Hematopoietic multipotent progenitor cell treated with erythropoietin and hydrocortisone succinate and interleukin-3 and kit ligand, for 6 days (in vitro differentiated cells): ENCODE data around the gene USP34.
"Not testable (repeated sequence)": the region's sequence is repeated elsewhere in the genome, so short reads cannot be mapped to it uniquely, and the experiment has no call there.

Source experiments
- DNase-seq: peaks from one replicate; pipeline ENCODE4 v3.0.0-alpha.2; 2015

The USP34 gene

GRCh38 chr2:61470965-61471904 is at the start of gene USP34:
Gene USP34, minus strand, starts transcription at chr2:61471087. Its CDS starts 395 bp downstream, at chr2:61470692.
- DNase-seq: peak; percentile 97

GRCh38 chr2:61520261-61520660 is 49.4 kb upstream of the USP34 start:
- DNase-seq: no peak

DNA sequence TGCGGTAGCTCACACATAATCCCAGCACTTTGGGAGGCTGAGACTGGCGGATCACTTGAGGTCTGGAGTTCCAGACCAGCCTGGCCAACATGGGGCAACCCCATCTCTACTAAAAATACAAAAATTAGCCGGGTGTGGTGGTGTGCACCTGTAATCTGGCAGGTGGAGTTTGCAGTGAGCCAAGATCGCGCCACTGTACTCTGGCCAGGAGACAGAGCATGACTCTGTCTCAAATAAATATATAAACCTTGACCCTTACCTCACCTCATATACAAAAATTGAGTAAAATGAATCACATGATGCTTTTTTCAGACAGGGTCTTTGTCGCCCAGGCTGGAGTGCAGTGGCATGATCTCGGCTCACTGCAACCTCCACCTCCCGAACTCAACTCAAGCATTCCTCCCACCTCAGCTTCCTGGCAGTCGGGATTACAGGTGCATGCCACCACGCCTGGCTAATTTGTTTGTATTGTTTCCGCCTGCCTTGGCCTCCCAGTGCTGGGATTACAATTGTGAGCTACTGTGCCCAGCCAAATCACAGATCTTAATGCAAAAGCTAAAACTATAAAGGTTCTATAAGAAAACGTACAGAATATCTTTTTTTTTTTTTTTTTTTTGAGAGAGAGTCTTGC is 42.0 kb upstream of the USP34 start:
- no peak for DNase-seq

- DNase-seq: no peak
Measured at GRCh38 chr2:61510674-61511671, 40.1 kb upstream of the USP34 start.

- no peak for DNase-seq
Measured at GRCh38 chr2:61504949-61505348, 34.1 kb upstream of the USP34 start.

- DNase-seq: no peak
Measured at GRCh38 chr2:61499060-61499459, 28.2 kb upstream of the USP34 start.

DNA sequence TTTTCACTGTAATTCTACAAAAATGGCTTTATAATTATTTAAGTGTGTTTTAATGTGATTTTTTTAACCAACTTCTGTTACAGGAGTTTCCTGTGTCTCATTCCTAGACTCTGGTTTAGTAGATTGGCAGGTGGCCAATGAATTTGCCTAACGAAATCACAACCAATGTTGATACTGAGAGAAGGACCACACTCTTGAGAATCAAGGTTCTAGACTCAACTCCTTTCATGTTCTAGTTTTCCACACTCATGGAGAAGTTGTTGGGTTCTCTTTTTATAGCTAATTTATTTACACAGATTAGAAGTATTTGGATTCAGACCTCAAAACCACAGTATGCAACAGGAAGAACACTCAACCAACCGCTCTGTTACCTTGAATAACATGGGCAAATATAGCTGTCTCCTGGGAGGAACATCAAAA is 22.6 kb upstream of the USP34 start:
- peak; percentile 46 for DNase-seq

- no peak for DNase-seq
Measured at GRCh38 chr2:61492476-61492875, 21.6 kb upstream of the USP34 start.

DNA sequence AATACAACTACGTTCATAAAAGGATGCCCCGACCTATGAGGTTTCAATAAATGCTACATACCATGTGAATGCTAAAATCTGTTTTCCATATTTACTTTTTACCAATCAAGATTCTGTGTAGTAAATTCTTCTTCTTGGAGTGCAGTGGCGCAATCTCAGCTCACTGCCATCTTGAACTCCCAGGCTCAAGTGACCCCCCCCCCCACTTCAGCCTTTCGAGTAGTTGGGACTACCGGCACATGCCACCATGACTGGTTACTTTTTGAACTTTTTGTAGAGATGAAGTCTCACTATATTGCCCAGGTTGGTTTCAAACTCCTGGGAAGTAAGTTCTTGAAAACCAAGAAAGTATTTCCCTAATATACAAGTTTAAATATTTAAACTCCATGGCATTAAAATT is 14.4 kb upstream of the USP34 start:
- DNase-seq: no peak

- no peak for DNase-seq
Measured at GRCh38 chr2:61478086-61478485, 7.2 kb upstream of the USP34 start.

DNA sequence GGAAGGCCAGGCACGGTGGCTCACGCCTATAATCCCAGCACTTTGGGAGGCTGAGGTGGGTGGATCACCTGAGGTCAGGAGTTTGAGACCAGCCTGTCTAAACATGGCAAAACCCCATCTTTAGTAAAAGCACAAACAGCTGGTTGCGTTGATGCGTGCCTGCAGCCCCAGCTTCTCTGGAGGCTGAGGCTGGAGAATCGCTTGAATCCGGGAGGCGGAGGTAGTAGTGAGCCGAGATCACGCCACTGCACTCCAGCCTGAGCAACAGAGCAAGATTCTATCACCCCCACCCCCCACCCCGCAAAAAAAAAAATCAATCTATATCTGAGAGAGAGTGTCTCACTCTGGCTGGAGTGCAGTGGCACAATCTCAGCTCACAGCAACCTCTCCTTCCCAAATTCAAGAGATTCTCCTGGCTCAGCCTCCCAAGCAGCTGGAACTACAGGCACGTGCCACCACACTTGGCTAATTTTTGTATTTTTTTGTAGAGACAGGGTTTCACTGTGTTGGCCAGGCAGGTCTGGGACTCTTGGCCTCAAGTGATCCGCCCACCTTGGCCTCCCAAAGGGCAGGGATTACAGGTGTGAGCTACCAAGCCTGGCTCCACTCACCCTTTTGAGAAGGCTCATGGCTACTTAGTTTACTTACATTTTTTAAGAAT is 6.2 kb upstream of the USP34 start:
- not testable (repeated sequence) for DNase-seq

- DNase-seq: peak; percentile 76
Measured at GRCh38 chr2:61471905-61472805, 1.3 kb upstream of the USP34 start.

- peak; percentile 89 for DNase-seq
Measured at GRCh38 chr2:61470122-61470951, 550 bp downstream of the USP34 start.

DNA sequence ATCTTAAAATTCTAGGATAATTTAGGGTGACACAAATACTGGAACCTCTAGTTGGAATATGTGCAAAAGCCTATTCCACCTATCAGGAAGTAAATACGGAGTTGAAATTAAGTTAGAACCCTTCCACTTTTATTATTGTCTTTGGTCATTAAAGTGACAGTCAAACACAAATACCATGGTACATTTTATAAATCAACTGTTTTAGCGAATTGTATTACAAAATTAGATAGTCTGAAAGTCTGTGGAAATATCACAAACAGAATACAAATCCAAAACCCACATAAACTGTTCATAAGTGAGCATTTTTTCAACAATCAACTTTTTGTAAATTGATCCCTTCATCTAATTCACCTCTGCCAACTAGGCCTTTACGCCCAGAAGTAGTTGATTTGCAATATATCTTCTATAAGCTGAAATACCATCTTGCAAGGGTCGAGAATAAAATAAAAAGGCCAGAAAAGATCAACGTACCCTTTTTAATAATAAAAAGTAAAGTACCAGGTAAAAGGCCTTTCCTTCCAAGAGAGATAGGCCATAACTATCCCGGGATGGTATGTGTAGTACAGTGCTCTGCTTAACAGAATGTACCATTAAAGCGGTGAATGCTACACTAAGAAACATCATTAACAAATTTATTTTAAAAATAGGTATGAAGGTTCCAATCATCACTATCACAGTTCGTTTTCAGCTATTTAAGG is 1.3 kb downstream of the USP34 start:
- peak; percentile 33 for DNase-seq

GRCh38 chr2:61468231-61468630 is 2.7 kb downstream of the USP34 start:
- not testable (repeated sequence) for DNase-seq

GRCh38 chr2:61465045-61465444 is 5.8 kb downstream of the USP34 start:
- peak; percentile 39 for DNase-seq

DNA sequence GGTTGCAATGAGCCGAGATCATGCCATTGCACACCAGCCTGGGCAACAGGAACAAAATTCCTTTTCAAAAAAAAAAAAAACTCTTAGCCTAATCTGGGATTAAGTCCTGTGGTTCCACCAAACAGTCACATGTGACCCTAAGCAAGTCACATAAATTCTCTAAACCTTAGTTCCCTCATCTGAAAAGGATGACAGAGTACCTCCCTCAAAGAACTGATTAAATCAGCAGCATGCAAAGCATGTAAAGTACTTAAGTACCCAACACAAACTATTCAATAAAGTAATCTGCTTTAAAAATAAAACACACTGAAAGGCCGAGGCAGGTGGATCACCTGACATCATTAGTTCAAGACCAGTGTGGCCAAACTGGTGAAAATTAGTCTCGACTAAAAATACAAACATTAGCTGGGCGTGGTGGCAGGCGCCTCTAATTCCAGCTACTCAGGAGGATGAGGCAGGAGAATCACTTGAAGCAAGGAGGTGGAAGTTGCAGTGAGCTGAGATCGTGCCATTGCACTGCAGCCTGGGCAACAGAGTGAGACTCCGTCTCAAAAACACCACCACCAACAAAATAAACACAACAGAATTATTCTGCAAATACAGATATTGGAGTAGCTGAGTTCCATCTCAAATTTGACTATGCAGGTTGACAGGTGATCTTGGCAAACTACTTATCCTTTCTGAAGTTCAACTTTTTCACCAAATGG is 7.0 kb downstream of the USP34 start:
- peak; percentile 34 for DNase-seq

- DNase-seq: no peak
Measured at GRCh38 chr2:61461404-61461803, 9.5 kb downstream of the USP34 start.

GRCh38 chr2:61460163-61460562 is 10.7 kb downstream of the USP34 start:
- DNase-seq: no peak
